ENCODE results near the gene SOX10.
"Not testable (repeated sequence)": the region's sequence is repeated elsewhere in the genome, so short reads cannot be mapped to it uniquely, and the experiment has no call there.

The SOX10 gene

DNA sequence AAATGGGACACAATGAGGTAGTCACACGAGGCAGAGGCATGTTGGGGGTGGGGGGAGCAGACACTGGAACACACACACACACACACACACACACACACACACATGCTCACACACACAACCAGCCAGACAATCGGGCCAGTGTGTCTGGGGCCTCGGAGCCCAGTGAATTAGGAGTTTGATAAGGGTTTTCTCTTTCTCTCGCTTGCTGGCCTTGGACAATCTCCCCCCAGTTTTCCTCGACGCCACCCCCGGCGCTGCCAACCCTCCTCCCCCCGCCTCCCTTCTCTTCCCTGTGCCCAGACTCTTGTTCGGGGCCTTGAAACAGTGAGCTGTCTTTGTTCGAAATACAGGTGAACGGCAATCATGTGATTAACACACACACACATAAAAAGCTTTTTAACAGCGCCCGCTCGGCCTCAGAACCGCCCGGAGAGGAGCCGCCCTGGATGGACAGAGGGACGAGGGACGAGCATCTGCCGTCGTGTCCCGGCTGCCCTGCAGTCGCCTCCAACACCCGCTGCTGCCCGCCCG is 1.5 kb upstream of the SOX10 start:
- DNase-seq = no peak

DNA sequence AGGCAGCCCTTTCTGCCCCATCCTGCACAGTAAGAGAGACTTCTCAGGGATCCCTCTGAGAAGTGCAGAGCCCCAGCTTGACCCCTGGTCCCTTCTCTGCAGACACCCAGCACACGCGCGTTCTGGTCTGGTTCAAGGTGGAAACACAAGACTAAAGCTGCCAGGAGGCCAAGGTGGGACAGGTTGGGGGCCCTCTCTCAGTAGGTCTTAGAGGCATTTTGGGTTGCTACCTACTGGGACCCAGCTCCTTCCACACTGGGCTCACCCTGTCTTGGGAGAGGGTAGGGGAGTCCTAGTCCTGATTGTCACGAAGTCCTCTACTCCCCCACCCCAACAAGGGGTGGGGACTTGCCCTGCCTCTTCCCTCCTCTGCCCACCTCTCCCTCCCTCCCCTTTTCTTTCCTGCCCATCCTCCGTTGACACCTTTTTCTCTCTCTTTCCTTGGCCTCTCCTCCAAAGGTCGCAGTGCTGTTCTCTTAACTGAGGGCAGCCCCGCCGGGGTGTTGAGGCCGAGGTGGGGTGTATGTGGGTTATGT is 763 bp upstream of the SOX10 start:
- no peak for DNase-seq

DNA sequence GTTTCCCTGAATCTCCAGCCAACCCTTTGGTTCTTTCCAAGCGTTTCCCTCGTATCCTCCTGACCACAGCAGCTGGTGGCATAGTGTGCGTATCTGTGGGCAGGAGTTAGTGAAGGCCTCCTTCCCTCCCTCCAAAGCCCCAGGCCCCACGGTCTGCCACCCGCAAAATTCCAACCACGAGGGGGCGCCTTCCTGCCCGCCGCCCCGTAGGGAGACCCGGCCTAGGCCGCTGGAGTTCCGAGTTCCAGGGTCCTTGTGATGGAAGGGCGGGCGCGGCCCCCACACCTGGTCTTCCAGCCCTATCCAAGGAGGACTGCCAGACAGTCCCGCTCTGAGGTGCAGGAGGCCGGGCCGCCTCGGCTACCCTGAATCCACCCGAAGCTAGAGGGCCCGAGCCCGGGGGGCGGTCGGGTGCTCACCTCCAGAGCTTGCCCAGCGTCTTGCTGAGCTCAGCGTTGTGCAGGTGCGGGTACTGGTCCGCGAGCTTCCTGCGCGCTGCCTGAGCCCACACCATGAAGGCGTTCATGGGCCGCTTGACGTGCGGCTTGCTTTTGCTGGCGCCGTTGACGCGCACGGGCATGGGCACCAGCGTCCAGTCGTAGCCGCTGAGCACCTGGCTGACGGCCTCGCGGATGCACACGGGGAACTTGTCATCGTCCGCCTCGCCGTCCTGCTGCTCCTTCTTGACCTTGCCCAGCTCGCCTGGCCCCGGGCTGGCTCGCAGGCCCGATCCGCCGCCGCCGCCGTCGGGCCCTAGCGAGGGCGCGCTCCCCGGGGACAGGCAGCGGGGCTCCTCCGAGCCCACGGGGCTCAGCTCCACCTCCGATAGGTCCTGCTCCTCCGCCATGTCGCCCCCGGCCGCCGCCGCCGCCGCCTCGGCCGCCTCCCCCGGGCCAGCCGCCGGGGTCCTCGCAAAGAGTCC is 1.2 kb downstream of the SOX10 start:
- DNase-seq = no peak

DNA sequence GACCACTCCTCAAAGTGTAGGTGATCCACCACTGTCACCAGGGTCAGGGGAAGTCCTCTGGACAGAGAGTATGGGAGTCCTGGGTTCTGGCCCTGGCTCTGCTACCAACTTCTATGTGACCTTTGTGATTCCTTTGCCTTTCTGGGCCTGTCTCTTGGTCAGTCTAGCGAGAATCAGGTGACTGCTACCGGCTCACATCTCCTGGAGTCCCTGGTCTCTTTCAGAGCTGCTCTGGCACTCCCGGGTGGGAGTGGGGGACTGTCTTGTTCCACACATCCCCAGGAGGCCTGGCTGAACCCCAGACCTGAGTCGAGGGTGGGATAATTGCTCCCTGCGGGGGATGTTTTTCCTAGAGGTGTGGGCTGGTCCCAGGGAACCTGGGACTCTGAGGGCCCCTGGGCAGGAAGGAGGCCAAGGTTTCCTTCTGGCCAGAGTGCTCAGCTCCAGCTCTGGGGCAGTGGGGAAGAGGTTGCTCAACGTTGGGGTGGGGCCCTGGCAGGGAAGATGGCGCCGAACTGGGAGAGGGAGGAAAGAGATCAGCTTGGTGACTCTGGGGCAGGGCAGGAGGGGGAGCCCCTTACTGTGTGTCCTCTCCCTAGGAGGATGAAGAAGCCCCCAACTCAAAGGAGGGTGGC is 2.1 kb downstream of the SOX10 start:
- no peak for DNase-seq

GRCh38 chr22:37981282-37982011 is 2.9 kb downstream of the SOX10 start:
- no peak for DNase-seq

DNA sequence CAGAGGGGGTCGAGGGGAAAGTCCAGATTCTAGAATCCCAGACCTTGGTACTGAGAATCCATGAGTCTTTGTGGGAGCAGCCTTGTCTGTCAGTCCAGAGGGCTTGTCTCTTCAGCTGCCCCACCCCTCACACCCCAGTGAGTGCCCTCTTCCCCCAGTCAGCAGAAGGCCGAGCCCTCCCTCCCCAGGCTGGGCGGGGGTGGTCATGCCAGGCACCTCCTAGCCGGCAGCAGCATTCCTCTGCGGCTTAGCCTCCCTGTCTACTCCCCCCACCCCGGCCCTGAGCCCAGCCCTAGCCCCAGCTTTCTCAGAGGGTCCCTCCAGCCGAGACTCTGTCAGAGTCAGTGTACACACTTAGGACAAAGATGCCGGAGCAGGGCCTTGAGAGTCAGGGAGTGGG is 4.6 kb downstream of the SOX10 start:
- DNase-seq = no peak

GRCh38 chr22:37976547-37976946 is 7.8 kb downstream of the SOX10 start:
- DNase-seq = no peak

DNA sequence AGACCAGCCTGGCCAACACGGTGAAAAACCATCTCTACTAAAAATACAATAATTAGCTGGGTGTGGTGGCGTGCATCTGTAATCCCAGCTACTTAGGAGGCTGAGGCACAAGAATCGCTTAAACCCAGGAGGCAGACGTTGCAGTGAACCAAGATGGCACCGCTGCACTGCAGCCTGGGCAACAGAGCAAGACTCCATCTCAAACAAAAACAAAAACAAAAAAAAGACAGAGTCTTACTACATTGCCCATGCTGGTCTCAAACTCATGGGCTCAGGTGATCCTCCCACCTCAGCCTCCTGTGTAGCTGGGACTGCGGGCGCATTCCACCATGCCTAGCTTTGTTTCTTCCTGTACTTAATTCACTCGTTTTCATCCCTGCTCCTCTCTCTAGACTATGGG is 8.3 kb downstream of the SOX10 start:
- DNase-seq = not testable (repeated sequence)

DNA sequence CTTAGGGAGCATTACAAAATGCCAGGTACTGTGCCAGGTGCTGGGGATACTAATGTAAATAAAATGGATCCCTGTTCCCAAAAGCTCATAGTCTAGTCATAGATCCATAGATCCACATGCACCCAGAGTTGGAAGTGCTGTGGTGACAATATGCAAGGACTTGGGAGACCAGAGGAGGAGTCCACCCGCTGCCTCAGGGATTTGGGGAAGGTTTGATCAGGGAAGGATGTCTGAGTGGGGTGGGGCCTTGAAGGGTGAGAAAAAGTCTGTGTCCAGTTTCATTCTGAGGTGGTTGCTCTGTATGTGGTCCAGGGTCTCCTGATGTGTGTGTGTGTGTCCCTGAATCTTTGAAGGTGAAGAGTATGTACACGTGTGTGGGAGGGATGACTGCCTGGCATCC is 9.2 kb downstream of the SOX10 start:
- DNase-seq = no peak

DNA sequence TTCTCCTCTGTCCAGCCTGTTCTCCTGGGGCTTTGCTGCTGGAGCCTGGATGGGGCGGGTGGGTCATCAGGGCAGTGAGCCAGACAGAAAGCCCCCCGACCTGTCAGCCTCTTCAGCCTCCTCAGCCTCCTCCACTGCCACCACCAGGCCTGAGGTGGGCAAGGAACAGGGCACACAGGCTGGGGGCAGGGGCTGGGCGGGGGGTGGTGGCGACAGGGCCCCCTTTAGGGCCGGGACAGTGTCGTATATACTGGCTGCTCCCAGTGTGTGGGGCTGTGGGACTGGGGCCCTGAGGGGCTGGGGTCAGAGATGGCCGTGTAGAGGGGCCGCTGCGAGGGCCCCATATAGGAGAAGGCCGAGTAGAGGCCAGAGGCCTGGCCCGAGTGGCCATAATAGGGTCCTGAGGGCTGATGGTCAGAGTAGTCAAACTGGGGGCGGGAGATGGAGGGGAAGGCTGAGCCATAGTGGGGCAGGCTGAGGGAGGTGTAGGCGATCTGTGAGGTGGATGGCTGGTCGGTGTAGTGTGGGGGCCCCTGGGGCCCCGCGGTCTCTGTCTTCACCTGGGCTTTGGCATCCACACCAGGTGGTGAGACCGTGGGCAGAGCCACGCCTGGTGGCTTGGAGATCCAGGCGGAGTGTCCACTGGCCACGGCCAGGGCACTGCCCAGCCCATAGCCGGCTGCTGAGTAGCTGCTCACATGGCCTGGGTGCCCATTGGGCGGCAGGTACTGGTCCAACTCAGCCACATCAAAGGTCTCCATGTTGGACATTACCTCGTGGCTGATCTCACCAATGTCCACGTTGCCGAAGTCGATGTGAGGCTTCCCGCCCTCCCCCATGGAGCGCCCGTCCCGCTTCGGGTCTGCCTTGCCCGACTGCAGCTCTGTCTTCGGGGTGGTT is 10.8 kb downstream of the SOX10 start:
- no peak for DNase-seq

DNA sequence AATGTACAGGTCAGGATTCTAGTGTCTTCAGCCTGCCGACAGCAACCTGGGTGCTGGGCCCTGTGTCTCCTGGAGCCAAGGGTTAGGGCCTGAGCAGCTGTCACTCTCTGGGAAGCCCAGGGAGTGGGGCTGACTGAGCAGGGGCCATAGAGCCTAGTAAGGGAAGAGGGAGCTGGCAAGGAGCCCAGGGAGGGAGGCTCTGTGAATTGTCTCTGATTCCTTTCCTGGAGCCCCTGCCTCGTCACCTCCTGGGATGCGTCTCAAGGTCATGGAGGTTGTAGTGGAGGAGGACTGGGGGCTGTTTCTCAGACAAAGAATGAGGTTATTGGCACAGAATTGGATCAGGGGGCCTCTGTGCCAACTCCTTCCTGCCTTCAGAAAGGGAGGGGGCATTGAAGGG is 11.8 kb downstream of the SOX10 start:
- DNase-seq = no peak

GRCh38 chr22:37971475-37972434 is 12.6 kb downstream of the SOX10 start:
- no peak for DNase-seq

- DNase-seq = no peak
These were observed 13.5 kb downstream of the SOX10 start for GRCh38 chr22:37970864-37971263.

GRCh38 chr22:37968452-37969251 is 15.7 kb downstream of the SOX10 start:
- no peak for DNase-seq

- no peak for DNase-seq
These were observed 16.5 kb downstream of the SOX10 start for GRCh38 chr22:37967637-37968451.

- no peak for DNase-seq
These were observed 17.2 kb downstream of the SOX10 start for GRCh38 chr22:37967147-37967546.

DNA sequence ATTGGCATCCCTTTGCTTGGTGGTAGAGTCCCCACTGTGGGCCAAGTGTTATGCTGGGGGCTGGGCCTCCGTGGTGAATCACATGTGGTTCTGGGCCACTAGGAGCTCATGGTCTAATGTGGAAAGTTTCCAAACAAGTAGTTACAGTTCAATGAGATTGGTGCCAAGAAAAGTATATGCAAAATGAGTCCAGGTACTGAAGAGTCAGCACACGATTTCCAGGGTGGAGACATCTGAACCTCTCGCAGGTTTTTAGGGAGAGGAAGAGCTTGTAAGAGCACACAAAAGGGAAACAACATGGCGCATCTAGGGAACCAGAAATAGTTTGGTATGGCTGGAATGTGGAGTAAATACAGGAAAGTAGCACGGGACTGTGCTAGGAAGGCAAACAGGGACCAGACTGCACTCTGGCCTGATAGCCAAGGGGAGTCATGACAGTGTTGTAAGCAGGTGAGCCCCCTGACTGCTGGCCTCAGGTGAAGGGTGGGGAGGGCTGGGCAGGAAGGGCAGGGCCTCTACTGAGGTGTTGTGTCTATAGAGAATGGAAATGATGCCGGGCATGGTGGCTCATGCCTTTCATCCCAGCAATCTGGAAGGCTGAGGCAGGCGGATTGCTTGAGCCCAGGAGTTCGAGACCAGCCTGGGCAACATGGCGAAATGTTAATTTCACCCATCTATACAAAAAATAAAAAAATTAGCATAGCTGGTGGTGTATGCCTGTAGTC is 18.3 kb downstream of the SOX10 start:
- no peak for DNase-seq

GRCh38 chr22:37961062-37961461 is 23.3 kb downstream of the SOX10 start:
- DNase-seq = no peak
